ENCODE results near the gene C17orf75.
"Not testable (repeated sequence)": the region's sequence is repeated elsewhere in the genome, so short reads cannot be mapped to it uniquely, and the experiment has no call there.

Gene C17orf75

GRCh38 chr17:32341857-32342602 is at the start of gene C17orf75:
Gene C17orf75 (minus strand): TSS chr17:32342173. CDS start chr17:32342139, 34 bp downstream.
- DNase-seq = peak; percentile 40 to 61

GRCh38 chr17:32388613-32389459 is 46.9 kb upstream of the C17orf75 start:
- no peak for DNase-seq

GRCh38 chr17:32388128-32388527 is 46.2 kb upstream of the C17orf75 start:
- DNase-seq = not testable (repeated sequence)

- DNase-seq = no peak
These were observed 44.9 kb upstream of the C17orf75 start for GRCh38 chr17:32386844-32387243.

GRCh38 chr17:32385971-32386370 is 44.0 kb upstream of the C17orf75 start:
- DNase-seq = no peak

GRCh38 chr17:32385121-32385520 is 43.1 kb upstream of the C17orf75 start:
- DNase-seq = no peak

GRCh38 chr17:32383926-32384434 is 42.0 kb upstream of the C17orf75 start:
- DNase-seq = no peak

- DNase-seq = no peak
These were observed 40.7 kb upstream of the C17orf75 start for GRCh38 chr17:32382526-32383223.

- no peak for DNase-seq
These were observed 28.5 kb upstream of the C17orf75 start for GRCh38 chr17:32370426-32370825.

GRCh38 chr17:32361270-32361669 is 19.3 kb upstream of the C17orf75 start:
- no peak for DNase-seq

GRCh38 chr17:32357615-32358014 is 15.6 kb upstream of the C17orf75 start:
- DNase-seq = no peak

GRCh38 chr17:32356750-32357149 is 14.8 kb upstream of the C17orf75 start:
- DNase-seq = no peak

- no peak for DNase-seq
These were observed 14.4 kb upstream of the C17orf75 start for GRCh38 chr17:32356378-32356743.

GRCh38 chr17:32355649-32356377 is 13.8 kb upstream of the C17orf75 start:
- DNase-seq = no peak

- DNase-seq = not testable (repeated sequence)
These were observed 10.8 kb upstream of the C17orf75 start for GRCh38 chr17:32352734-32353133.

- DNase-seq = no peak
These were observed 8.9 kb upstream of the C17orf75 start for GRCh38 chr17:32350666-32351418.

- peak; percentile 90 to 92 for DNase-seq
These were observed 8.1 kb upstream of the C17orf75 start, which contains the start of gene ZNF207 for GRCh38 chr17:32349854-32350665. Gene ZNF207 (plus strand): TSS chr17:32350157. CDS start chr17:32350286, 129 bp downstream.

GRCh38 chr17:32349503-32349853 is 7.5 kb upstream of the C17orf75 start:
- DNase-seq = no peak

- DNase-seq = no peak
These were observed 6.5 kb upstream of the C17orf75 start for GRCh38 chr17:32348483-32348800.

GRCh38 chr17:32345951-32346600 is 4.1 kb upstream of the C17orf75 start:
- DNase-seq = no peak
